Neutrophil (primary cell): ENCODE data around the gene SLC7A14.

Source experiments
- H3K27ac ChIP-seq: fragments of 200-600 bp; sonication (generic); 2 replicates; pipeline ENCODE4 v1.5.1; 2016; ENCODE audit warnings: mild to moderate bottlenecking, moderate library complexity
- H3K27me3 ChIP-seq: fragments of 200-600 bp; sonication (generic); 2 replicates; pipeline ENCODE4 v1.6.0; 2016; ENCODE audit warnings: mild to moderate bottlenecking
- H3K36me3 ChIP-seq: fragments of 200-600 bp; sonication (generic); 2 replicates; pipeline ENCODE4 v1.5.1; 2017
- H3K4me1 ChIP-seq, 2 experiments: fragments of 200-600 bp in 1 of 2; sonication (generic) in 1 of 2; 1 replicate in 1 of 2; 2 replicates in 1 of 2; pipeline versions ENCODE4 v1.5.1 to v1.6.1; 2013 to 2016; ENCODE audit warnings: low read depth in 1 of 2, low read length in 1 of 2, mild to moderate bottlenecking in 1 of 2, moderate library complexity in 1 of 2; ENCODE audit not compliant: control insufficient read depth in 1 of 2, insufficient read depth in 1 of 2
- H3K4me3 ChIP-seq, 2 experiments: fragments of 200-600 bp in 1 of 2; sonication (generic) in 1 of 2; 1 replicate in 1 of 2; 2 replicates in 1 of 2; pipeline ENCODE4 v1.5.1; 2013 to 2016; ENCODE audit warnings: low read depth in 1 of 2, low read length in 1 of 2, mild to moderate bottlenecking in 1 of 2, moderate library complexity in 1 of 2
- H3K9me3 ChIP-seq: fragments of 200-600 bp; sonication (generic); 2 replicates; pipeline ENCODE4 v1.5.1; 2016
- CTCF ChIP-seq: fragments of 200-600 bp; sonication (generic); IDR thresholded peaks from 2 replicates; pipeline ENCODE4 v1.5.1; 2016; ENCODE audit warnings: antibody characterized with exemption

The SLC7A14 gene

GRCh38 chr3:170631755-170632488 lies 46.0 kb upstream of the SLC7A14 start:
- Histone ChIP-seq H3K27me3 (no peaks in the 10 kb centered on the region), H3K9me3 (no peaks in the 10 kb centered on the region), H3K4me1 (no peaks in the 10 kb centered on the region), H3K36me3 (no peaks in the 10 kb centered on the region), H3K27ac (no peak overlapping the region), H3K4me3 (no peak overlapping the region)
- TF ChIP-seq CTCF, result no peak

GRCh38 chr3:170623524-170623923 lies 37.6 kb upstream of the SLC7A14 start:
- no peak for TF ChIP-seq CTCF
- no peaks in the 10 kb centered on the region for H3K9me3 ChIP-seq
- H3K36me3 ChIP-seq, result no peaks in the 10 kb centered on the region
- H3K27me3 ChIP-seq, result no peaks in the 10 kb centered on the region
- no peak overlapping the region for H3K4me3 ChIP-seq
- H3K4me1 ChIP-seq, result no peaks in the 10 kb centered on the region
- H3K27ac ChIP-seq, result no peak overlapping the region

GRCh38 chr3:170622369-170623159 lies 36.7 kb upstream of the SLC7A14 start:
- H3K4me1 ChIP-seq, result no peaks in the 10 kb centered on the region
- H3K4me3 ChIP-seq, result no peak overlapping the region
- H3K27ac ChIP-seq, result no peak overlapping the region

GRCh38 chr3:170621256-170621655 lies 35.4 kb upstream of the SLC7A14 start:
- no peaks in the 10 kb centered on the region for H3K36me3 ChIP-seq
- no peaks in the 10 kb centered on the region for H3K9me3 ChIP-seq
- no peaks in the 10 kb centered on the region for H3K27me3 ChIP-seq
- TF ChIP-seq CTCF, result no peak
- no peak overlapping the region for H3K27ac ChIP-seq
- H3K4me1 ChIP-seq, result no peaks in the 10 kb centered on the region
- H3K4me3 ChIP-seq, result no peak overlapping the region

More at GRCh38 chr3:170622369-170623159, 36.7 kb upstream of the SLC7A14 start:
- no peaks in the 10 kb centered on the region for H3K27me3 ChIP-seq
- no peak for TF ChIP-seq CTCF
- H3K9me3 ChIP-seq, result no peaks in the 10 kb centered on the region
- no peaks in the 10 kb centered on the region for H3K36me3 ChIP-seq

GRCh38 chr3:170614214-170614966 lies 28.5 kb upstream of the SLC7A14 start:
- Histone ChIP-seq H3K36me3 (no peaks in the 10 kb centered on the region), H3K27me3 (no peaks in the 10 kb centered on the region), H3K9me3 (no peaks in the 10 kb centered on the region), H3K4me1 (no peaks in the 10 kb centered on the region), H3K4me3 (no peak overlapping the region), H3K27ac (no peak overlapping the region)
- TF ChIP-seq CTCF, result no peak
